ENCODE measurements around the gene CD248. TPM values are rescaled to one million over a fixed set of nuclear protein-coding genes. Genes with fewer than 3 reads are reported as not detected.
A peak's percentile ranks its signal among the peaks of the same experiment; 100 is the strongest.
"Not testable (repeated sequence)": the region's sequence is repeated elsewhere in the genome, so short reads cannot be mapped to it uniquely, and the experiment has no call there.

The CD248 gene
- total RNA-seq, 1 experiment from 2014 or later = not detected

GRCh38 chr11:66276619-66277018 is 40.2 kb downstream of the CD248 start:
- DNase-seq (ENCODE audit: low read depth) = not testable (repeated sequence)

GRCh38 chr11:66275984-66276612 is 40.7 kb downstream of the CD248 start:
- DNase-seq (ENCODE audit: low read depth) = no peak

GRCh38 chr11:66275396-66275795 is 41.4 kb downstream of the CD248 start:
- no peak for DNase-seq (ENCODE audit: low read depth)

- no peak for DNase-seq (ENCODE audit: low read depth)
Measured at GRCh38 chr11:66274219-66274618, 42.6 kb downstream of the CD248 start.

- DNase-seq (ENCODE audit: low read depth) = no peak
Measured at GRCh38 chr11:66272596-66272995, 44.2 kb downstream of the CD248 start.

- no peak for DNase-seq (ENCODE audit: low read depth)
Measured at GRCh38 chr11:66271816-66272215, 45.0 kb downstream of the CD248 start.

GRCh38 chr11:66268952-66269905 is 47.6 kb downstream of the CD248 start:
- peak; percentile 54 for DNase-seq (ENCODE audit: low read depth)

GRCh38 chr11:66268244-66268951 is 48.4 kb downstream of the CD248 start, which contains the start of gene RAB1B:
RAB1B (plus strand) TSS chr11:66268639; CDS start chr11:66268680, 41 bp downstream.
- peak; percentile 99 for DNase-seq (ENCODE audit: low read depth)

- peak; percentile 84 for DNase-seq (ENCODE audit: low read depth)
Measured at GRCh38 chr11:66267379-66268243, 49.2 kb downstream of the CD248 start.

GRCh38 chr11:66267039-66267378 is 49.8 kb downstream of the CD248 start:
- DNase-seq (ENCODE audit: low read depth) = no peak

GRCh38 chr11:66266378-66267038 is 50.3 kb downstream of the CD248 start:
- DNase-seq (ENCODE audit: low read depth) = no peak

GRCh38 chr11:66265531-66266377 is 51.1 kb downstream of the CD248 start:
- no peak for DNase-seq (ENCODE audit: low read depth)

GRCh38 chr11:66264914-66265313 is 51.9 kb downstream of the CD248 start:
- no peak for DNase-seq (ENCODE audit: low read depth)

Other genes starting within 250 kb of the CD248 start
- gene PACS1, start 246.8 kb downstream of the CD248 start, total RNA-seq (2014; rRNA removed; shearing (Covaris generic)) = 16.7 and 19.1 TPM in 2 replicates
- 9.9 and 11.2 TPM in 2 replicates for gene KLC2, start 59.3 kb downstream of the CD248 start, total RNA-seq (2014; rRNA removed; shearing (Covaris generic))
- gene RAB1B, start 48.4 kb downstream of the CD248 start, total RNA-seq (2014; rRNA removed; shearing (Covaris generic)) = 146 and 161 TPM in 2 replicates
- 6.0 and 9.3 TPM in 2 replicates for gene CNIH2, start 38.9 kb downstream of the CD248 start, total RNA-seq (2014; rRNA removed; shearing (Covaris generic))
- gene YIF1A, start 27.9 kb downstream of the CD248 start, total RNA-seq (2014; rRNA removed; shearing (Covaris generic)) = 119 and 167 TPM in 2 replicates
- 0.39 TPM in 1 of 2 replicates, not detected in the other for gene TMEM151A, start 25.1 kb downstream of the CD248 start, total RNA-seq (2014; rRNA removed; shearing (Covaris generic))
- 28.0 and 38.8 TPM in 2 replicates for gene RIN1, start 19.4 kb upstream of the CD248 start, total RNA-seq (2014; rRNA removed; shearing (Covaris generic))
- 91.7 and 92.6 TPM in 2 replicates for gene BRMS1, start 28.1 kb upstream of the CD248 start, total RNA-seq (2014; rRNA removed; shearing (Covaris generic))
- 49.3 and 50.5 TPM in 2 replicates for gene B4GAT1, start 30.6 kb upstream of the CD248 start, total RNA-seq (2014; rRNA removed; shearing (Covaris generic))
- gene SLC29A2, start 54.7 kb upstream of the CD248 start, total RNA-seq (2014; rRNA removed; shearing (Covaris generic)) = 0.39 and 1.4 TPM in 2 replicates
- not detected in 2 replicates for gene NPAS4, start 104.0 kb upstream of the CD248 start, total RNA-seq (2014; rRNA removed; shearing (Covaris generic))
- gene MRPL11, start 121.8 kb upstream of the CD248 start, total RNA-seq (2014; rRNA removed; shearing (Covaris generic)) = 67.6 and 74.4 TPM in 2 replicates
- gene PELI3, start 149.9 kb upstream of the CD248 start, total RNA-seq (2014; rRNA removed; shearing (Covaris generic)) = 6.6 TPM in 2 replicates
- 36.8 and 46.4 TPM in 2 replicates for gene DPP3, start 163.4 kb upstream of the CD248 start, total RNA-seq (2014; rRNA removed; shearing (Covaris generic))
- gene BBS1, start 193.6 kb upstream of the CD248 start, total RNA-seq (2014; rRNA removed; shearing (Covaris generic)) = 17.5 and 29.6 TPM in 2 replicates
- gene ZDHHC24, start 229.0 kb upstream of the CD248 start, total RNA-seq (2014; rRNA removed; shearing (Covaris generic)) = 7.2 and 10.9 TPM in 2 replicates
- under 0.01 TPM in 1 of 2 replicates, not detected in the other for gene ACTN3, start 229.9 kb upstream of the CD248 start, total RNA-seq (2014; rRNA removed; shearing (Covaris generic))

Data from RPMI7951 (cell line).